Measurements from ENCODE around the gene NIBAN1. TPM values are rescaled to one million over a fixed set of nuclear protein-coding genes. Genes with fewer than 3 reads are reported as not detected.

Gene NIBAN1
- total RNA-seq, 4 donors from 2014 or later, result 17.7 to 26.4 (median 22.1) TPM

- Histone ChIP-seq H3K9me3 (no peaks in the 10 kb centered on the region), H3K27ac (peak overlapping the region in 2 of 4 donors; percentile 63 to 68), H3K4me3 (no peak overlapping the region), H3K4me1 (peaks cover 0 to 28% (median 8%) of the 10 kb centered on the region in 4 donors), H3K36me3 (no peaks in the 10 kb centered on the region), H3K27me3 (no peaks in the 10 kb centered on the region)
- DNase-seq (ENCODE audit: low spot score in 2 of 2), result peak in 1 of 2 donors; percentile 27
- no peak for TF ChIP-seq CTCF (IDR thresholded peaks at IDR 0.05)
- no peak for TF ChIP-seq POLR2A (IDR thresholded peaks at IDR 0.05)
- peak in 1 of 2 donors; percentile 88 for TF ChIP-seq EP300 (IDR thresholded peaks at IDR 0.05)
- WGBS, 2 donors, result 74 to 80% methylated on average over 5 of the region's 5 CpGs
These were observed 28.5 kb downstream of the NIBAN1 start for GRCh38 chr1:184945678-184946412.

GRCh38 chr1:184945029-184945428 is 29.3 kb downstream of the NIBAN1 start:
- Histone ChIP-seq H3K36me3 (no peaks in the 10 kb centered on the region), H3K4me1 (peaks cover 0 to 31% (median 8%) of the 10 kb centered on the region in 4 donors), H3K4me3 (no peak overlapping the region), H3K27ac (peak overlapping the region in 1 of 4 donors; percentile 68), H3K9me3 (no peaks in the 10 kb centered on the region), H3K27me3 (no peaks in the 10 kb centered on the region)
- TF ChIP-seq POLR2A (IDR thresholded peaks at IDR 0.05), result no peak
- peak in 1 of 2 donors; percentile 33 for TF ChIP-seq EP300 (IDR thresholded peaks at IDR 0.05)
- 61 to 71% methylated on average over 2 of the region's 2 CpGs for WGBS, 2 donors
- no peak for DNase-seq (ENCODE audit: low spot score in 2 of 2)

- Histone ChIP-seq H3K36me3 (no peaks in the 10 kb centered on the region), H3K27me3 (no peaks in the 10 kb centered on the region), H3K4me1 (peaks cover 0 to 41% (median 8%) of the 10 kb centered on the region in 4 donors), H3K4me3 (no peak overlapping the region), H3K9me3 (no peaks in the 10 kb centered on the region), H3K27ac (no peak overlapping the region)
- no peak for TF ChIP-seq CTCF (IDR thresholded peaks at IDR 0.05)
- no peak for TF ChIP-seq EP300 (IDR thresholded peaks at IDR 0.05)
- no peak for TF ChIP-seq POLR2A (IDR thresholded peaks at IDR 0.05)
- WGBS, 2 donors, result 85 to 92% methylated on average over 2 of the region's 2 CpGs
- DNase-seq (ENCODE audit: low spot score in 2 of 2), result no peak
These were observed 30.3 kb downstream of the NIBAN1 start for GRCh38 chr1:184943998-184944397.

- Histone ChIP-seq H3K36me3 (no peaks in the 10 kb centered on the region), H3K4me1 (peaks cover 0 to 31% (median 3%) of the 10 kb centered on the region in 4 donors), H3K27ac (no peak overlapping the region), H3K4me3 (no peak overlapping the region), H3K27me3 (no peaks in the 10 kb centered on the region), H3K9me3 (no peaks in the 10 kb centered on the region)
- DNase-seq (ENCODE audit: low spot score in 2 of 2), result no peak
- 90 to 97% methylated on average over 3 of the region's 3 CpGs for WGBS, 2 donors
- TF ChIP-seq CTCF (IDR thresholded peaks at IDR 0.05) (no peak), EP300 (IDR thresholded peaks at IDR 0.05) (no peak), POLR2A (IDR thresholded peaks at IDR 0.05) (no peak)
These were observed 32.6 kb downstream of the NIBAN1 start for GRCh38 chr1:184941735-184942134.

GRCh38 chr1:184941410-184941733 is 32.9 kb downstream of the NIBAN1 start:
- no peak for DNase-seq (ENCODE audit: low spot score in 2 of 2)
- Histone ChIP-seq H3K36me3 (no peaks in the 10 kb centered on the region), H3K4me3 (no peak overlapping the region), H3K27me3 (no peaks in the 10 kb centered on the region), H3K9me3 (no peaks in the 10 kb centered on the region), H3K27ac (no peak overlapping the region), H3K4me1 (peaks cover 0 to 27% (median 3%) of the 10 kb centered on the region in 4 donors)
- TF ChIP-seq EP300 (IDR thresholded peaks at IDR 0.05) (no peak), POLR2A (IDR thresholded peaks at IDR 0.05) (no peak), CTCF (IDR thresholded peaks at IDR 0.05) (no peak)
- 92 to 100% methylated on average over 2 of the region's 2 CpGs for WGBS, 2 donors
